ENCODE measurements around the gene MSLN.

MSLN gene

DNA sequence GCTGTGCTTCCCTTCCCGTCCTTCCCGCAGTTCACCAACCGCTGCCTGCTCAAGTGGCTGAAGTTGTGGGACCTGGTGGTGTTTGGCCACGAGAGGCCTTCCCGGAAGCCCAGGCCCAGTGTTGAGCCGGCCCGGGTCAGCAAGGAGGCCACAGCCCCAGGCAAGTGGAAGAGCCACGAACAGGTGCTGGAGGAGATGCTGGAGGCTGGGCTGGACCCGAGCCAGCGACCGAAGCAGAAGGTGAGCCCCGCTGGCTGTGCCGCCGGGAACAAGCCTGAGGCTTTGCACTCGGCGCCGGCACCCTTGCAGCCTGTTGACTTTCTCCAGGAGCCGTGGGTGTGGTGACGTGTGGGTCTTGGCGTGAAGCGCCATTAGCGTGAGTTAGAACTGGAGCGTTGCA lies 30.6 kb downstream of the MSLN start:
- DNase-seq (ENCODE audit: low read depth in 2 of 2) = no peak

DNA sequence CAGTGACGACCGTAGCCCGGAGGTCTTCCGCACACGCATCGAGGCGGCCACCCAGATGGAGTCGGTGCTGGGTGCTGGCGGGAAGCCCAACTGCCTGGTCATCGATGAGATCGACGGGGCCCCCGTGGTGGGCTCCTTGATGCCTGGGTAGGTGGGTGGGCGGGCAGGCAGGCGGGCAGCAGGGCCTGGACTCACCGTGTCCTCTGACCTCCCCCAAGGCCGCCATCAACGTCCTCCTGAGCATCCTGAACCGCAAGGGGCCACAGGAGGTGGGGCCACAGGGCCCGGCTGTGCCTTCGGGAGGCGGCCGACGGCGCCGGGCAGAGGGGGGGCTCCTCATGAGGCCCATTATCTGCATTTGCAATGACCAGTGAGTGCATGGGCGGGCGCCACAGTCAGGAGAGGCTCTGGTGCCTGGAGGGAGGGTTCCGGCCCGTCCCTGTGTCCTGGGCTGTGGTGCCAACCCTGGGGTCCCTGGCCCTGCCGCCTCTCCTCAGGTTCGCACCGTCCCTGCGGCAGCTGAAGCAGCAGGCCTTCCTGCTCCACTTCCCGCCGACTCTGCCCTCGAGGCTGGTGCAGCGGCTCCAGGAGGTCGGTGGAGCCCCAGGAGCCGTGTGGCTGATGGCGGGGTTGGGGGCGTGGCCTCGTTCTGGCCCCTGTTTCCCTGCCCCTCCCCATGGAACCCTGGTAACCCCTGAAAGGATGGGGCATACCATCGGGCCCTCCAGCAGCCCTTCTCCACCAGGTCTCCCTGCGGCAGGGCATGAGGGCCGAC lies 31.9 kb downstream of the MSLN start:
- no peak for DNase-seq (ENCODE audit: low read depth in 2 of 2)

GRCh38 chr16:793414-793813 lies 32.9 kb downstream of the MSLN start:
- DNase-seq (ENCODE audit: low read depth in 2 of 2) = no peak

DNA sequence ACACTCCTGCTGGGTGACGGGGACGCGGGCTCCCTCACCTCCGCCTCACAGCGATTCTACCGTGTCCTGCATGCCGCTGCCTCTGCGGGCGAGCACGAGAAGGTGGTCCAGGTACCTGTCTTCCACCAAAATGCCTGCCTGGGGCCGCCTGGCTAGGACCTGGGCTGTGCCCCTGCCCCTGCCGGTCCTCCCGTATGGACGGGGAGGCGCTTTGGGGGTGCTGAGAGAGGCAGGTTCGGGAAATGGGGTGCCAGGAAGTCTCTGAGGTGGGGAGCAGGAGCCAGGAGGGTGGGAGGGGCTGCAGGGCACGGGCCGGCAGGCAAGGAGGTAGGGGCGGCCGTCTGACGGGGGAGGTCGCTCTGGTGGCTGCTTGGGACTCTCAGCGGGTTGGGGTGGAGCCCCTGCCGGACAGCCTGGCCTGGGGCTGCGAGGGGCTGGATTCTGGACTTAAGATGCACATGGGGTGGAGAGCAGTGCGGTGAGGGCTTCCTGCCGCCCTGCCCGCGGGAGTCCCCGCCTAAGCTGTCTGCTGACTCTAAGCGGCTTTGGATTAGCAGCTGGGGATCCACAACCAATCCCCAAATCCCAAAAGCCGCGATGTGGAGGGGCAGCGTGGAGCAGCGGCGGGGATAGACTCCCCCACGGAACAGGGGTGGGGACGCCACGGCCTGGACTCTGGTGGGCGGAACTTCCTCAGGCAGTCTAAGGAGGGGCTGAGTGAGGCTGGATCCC lies 33.7 kb downstream of the MSLN start:
- DNase-seq (ENCODE audit: low read depth in 2 of 2) = no peak

DNA sequence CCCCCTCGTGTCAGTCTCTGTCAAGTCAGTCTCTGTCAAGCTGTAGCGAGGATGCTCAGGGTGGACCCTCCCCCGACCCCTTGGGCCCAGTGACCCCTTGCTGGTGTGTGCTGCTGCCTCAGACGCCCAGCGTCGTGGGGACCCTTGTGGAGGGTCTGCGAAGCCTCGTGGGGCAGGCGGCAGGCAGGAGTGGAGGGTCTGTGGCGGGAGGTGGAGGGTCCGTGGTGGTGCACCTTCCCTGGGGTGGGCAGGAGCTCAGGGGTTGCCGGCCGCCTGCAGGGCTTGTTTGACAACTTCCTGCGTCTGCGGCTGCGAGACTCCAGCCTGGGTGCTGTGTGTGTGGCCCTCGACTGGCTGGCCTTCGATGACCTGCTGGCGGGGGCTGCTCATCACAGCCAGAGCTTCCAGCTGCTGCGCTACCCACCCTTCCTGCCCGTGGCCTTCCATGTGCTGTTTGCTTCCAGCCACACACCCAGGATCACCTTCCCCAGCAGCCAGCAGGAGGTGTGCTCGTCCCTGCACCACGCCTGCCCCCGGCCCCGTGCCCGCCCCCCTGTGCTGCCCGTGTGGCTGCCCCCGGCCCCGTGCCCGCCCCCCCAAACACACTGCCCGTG lies 34.4 kb downstream of the MSLN start:
- no peak for DNase-seq (ENCODE audit: low read depth in 2 of 2)

- no peak for DNase-seq (ENCODE audit: low read depth in 2 of 2)
These were observed 35.2 kb downstream of the MSLN start for GRCh38 chr16:795580-796229.

- DNase-seq (ENCODE audit: low read depth in 2 of 2) = no peak
These were observed 36.0 kb downstream of the MSLN start for GRCh38 chr16:796296-797119.

DNA sequence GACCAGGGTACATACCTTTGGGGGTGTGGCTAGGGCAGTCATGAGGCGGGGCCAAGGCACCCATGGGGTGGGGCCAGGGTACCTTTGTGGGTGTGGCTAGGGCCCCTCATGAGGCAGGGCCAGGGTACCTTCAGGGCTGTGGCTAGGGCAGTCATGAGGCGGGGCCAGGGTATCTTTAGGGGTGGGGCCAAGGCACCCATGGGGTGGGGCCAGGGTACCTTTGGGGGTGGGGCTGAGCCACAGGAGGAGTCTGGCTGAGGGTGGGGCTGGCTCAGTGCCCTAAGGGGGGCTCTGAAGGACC lies 36.5 kb downstream of the MSLN start:
- DNase-seq (ENCODE audit: low read depth in 2 of 2) = no peak

DNA sequence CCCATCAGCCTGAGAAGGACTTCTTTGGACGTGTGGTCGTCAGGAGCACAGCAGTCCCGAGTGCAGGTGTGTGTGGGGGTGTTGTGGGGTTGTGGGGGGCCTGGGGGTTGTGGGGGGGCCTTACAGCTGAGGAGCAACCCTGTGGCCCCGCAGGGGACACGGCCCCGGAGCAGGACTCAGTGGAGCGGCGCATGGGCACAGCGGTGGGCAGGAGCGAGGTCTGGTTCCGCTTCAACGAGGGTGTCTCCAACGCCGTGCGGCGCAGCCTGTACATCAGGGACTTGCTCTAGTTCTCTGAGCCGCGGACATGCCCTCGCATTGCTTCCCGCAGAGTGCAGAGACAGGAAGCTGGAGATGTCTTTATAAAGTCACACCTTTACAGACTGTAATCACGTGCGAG lies 37.2 kb downstream of the MSLN start:
- DNase-seq (ENCODE audit: low read depth in 2 of 2) = no peak

- no peak for DNase-seq (ENCODE audit: low read depth in 2 of 2)
These were observed 38.1 kb downstream of the MSLN start for GRCh38 chr16:798666-799065.

- DNase-seq (ENCODE audit: low read depth in 2 of 2) = no peak
These were observed 38.8 kb downstream of the MSLN start for GRCh38 chr16:799111-799947.

- DNase-seq (ENCODE audit: low read depth in 2 of 2) = no peak
These were observed 39.7 kb downstream of the MSLN start, which contains the start of gene GNG13 for GRCh38 chr16:799948-800833. Gene GNG13 (minus strand): TSS chr16:800734. CDS start chr16:799077, 1,657 bp downstream.

GRCh38 chr16:800834-801511 lies 40.4 kb downstream of the MSLN start:
- DNase-seq (ENCODE audit: low read depth in 2 of 2) = no peak

- no peak for DNase-seq (ENCODE audit: low read depth in 2 of 2)
These were observed 41.2 kb downstream of the MSLN start for GRCh38 chr16:801584-802363.

- no peak for DNase-seq (ENCODE audit: low read depth in 2 of 2)
These were observed 41.9 kb downstream of the MSLN start for GRCh38 chr16:802461-802860.

- no peak for DNase-seq (ENCODE audit: low read depth in 2 of 2)
These were observed 42.6 kb downstream of the MSLN start for GRCh38 chr16:802914-803753.

DNA sequence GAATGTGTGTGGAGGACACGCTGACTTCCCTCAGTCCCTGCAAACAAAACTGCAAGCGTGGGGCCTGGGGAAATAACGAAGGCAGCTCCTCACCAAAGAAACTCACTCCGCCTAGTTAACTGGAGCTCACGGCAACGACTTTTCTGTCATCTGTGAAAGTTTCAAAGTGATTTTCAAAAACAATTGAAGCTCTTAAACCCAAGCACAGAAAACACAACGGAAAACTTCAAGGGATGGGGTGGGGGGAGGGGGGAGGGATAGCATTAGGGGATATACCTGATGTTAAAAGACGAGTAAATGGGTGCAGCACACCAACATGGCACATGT lies 43.2 kb downstream of the MSLN start:
- DNase-seq (ENCODE audit: low read depth in 2 of 2) = no peak
